Measurements from ENCODE around the gene CLSTN1.
A peak's percentile ranks its signal among the peaks of the same experiment; 100 is the strongest.

The CLSTN1 gene

DNA sequence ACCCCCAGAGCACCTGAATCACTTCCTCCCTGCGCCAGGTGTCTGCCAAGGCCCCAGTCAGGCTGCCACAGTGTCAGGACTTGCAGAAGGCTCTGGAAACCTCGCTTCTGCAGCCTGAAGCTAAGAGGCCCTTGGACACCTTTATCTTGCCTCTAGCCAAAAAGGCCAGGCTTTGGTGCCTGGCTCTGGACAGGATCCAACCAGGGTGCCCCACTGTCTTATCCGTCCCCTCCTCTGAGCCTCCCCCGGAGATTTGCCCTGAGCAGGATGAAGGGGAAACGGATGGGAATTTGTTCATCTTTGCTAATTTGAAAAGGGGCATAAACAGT, 12.8 kb upstream of the CLSTN1 start (continued):
- no peak for TF ChIP-seq PPARA (CRISPR knock-in tag; IDR thresholded peaks at IDR 0.05; ENCODE audit: borderline replicate concordance)
- no peak for TF ChIP-seq TCF4 (CRISPR knock-in tag; IDR thresholded peaks at IDR 0.05; ENCODE audit: borderline replicate concordance)
- TF ChIP-seq, protein P1, sequence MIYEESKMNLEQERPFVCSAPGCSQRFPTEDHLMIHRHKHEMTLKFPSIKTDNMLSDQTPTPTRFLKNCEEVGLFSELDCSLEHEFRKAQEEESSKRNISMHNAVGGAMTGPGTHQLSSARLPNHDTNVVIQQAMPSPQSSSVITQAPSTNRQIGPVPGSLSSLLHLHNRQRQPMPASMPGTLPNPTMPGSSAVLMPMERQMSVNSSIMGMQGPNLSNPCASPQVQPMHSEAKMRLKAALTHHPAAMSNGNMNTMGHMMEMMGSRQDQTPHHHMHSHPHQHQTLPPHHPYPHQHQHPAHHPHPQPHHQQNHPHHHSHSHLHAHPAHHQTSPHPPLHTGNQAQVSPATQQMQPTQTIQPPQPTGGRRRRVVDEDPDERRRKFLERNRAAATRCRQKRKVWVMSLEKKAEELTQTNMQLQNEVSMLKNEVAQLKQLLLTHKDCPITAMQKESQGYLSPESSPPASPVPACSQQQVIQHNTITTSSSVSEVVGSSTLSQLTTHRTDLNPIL (CRISPR knock-in tag; IDR thresholded peaks at IDR 0.05; ENCODE audit: low read depth): no peak
- TF ChIP-seq, protein P2, sequence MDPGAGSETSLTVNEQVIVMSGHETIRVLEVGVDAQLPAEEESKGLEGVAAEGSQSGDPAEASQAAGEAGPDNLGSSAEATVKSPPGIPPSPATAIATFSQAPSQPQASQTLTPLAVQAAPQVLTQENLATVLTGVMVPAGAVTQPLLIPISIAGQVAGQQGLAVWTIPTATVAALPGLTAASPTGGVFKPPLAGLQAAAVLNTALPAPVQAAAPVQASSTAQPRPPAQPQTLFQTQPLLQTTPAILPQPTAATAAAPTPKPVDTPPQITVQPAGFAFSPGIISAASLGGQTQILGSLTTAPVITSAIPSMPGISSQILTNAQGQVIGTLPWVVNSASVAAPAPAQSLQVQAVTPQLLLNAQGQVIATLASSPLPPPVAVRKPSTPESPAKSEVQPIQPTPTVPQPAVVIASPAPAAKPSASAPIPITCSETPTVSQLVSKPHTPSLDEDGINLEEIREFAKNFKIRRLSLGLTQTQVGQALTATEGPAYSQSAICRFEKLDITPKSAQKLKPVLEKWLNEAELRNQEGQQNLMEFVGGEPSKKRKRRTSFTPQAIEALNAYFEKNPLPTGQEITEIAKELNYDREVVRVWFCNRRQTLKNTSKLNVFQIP (CRISPR knock-in tag; IDR thresholded peaks at IDR 0.05; ENCODE audit: borderline replicate concordance, low read depth): no peak
- TF ChIP-seq ZFP3 (CRISPR knock-in tag; IDR thresholded peaks at IDR 0.05): no peak
- no peak for TF ChIP-seq GLIS3 (CRISPR knock-in tag; IDR thresholded peaks at IDR 0.05)
- TF ChIP-seq, protein P3, sequence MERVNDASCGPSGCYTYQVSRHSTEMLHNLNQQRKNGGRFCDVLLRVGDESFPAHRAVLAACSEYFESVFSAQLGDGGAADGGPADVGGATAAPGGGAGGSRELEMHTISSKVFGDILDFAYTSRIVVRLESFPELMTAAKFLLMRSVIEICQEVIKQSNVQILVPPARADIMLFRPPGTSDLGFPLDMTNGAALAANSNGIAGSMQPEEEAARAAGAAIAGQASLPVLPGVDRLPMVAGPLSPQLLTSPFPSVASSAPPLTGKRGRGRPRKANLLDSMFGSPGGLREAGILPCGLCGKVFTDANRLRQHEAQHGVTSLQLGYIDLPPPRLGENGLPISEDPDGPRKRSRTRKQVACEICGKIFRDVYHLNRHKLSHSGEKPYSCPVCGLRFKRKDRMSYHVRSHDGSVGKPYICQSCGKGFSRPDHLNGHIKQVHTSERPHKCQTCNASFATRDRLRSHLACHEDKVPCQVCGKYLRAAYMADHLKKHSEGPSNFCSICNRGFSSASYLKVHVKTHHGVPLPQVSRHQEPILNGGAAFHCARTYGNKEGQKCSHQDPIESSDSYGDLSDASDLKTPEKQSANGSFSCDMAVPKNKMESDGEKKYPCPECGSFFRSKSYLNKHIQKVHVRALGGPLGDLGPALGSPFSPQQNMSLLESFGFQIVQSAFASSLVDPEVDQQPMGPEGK (CRISPR knock-in tag; IDR thresholded peaks at IDR 0.05; ENCODE audit: borderline replicate concordance): no peak
- TF ChIP-seq OSR1 (CRISPR knock-in tag; IDR thresholded peaks at IDR 0.05): no peak
- TF ChIP-seq TOX (CRISPR knock-in tag; IDR thresholded peaks at IDR 0.05; ENCODE audit: borderline replicate concordance): no peak

DNA sequence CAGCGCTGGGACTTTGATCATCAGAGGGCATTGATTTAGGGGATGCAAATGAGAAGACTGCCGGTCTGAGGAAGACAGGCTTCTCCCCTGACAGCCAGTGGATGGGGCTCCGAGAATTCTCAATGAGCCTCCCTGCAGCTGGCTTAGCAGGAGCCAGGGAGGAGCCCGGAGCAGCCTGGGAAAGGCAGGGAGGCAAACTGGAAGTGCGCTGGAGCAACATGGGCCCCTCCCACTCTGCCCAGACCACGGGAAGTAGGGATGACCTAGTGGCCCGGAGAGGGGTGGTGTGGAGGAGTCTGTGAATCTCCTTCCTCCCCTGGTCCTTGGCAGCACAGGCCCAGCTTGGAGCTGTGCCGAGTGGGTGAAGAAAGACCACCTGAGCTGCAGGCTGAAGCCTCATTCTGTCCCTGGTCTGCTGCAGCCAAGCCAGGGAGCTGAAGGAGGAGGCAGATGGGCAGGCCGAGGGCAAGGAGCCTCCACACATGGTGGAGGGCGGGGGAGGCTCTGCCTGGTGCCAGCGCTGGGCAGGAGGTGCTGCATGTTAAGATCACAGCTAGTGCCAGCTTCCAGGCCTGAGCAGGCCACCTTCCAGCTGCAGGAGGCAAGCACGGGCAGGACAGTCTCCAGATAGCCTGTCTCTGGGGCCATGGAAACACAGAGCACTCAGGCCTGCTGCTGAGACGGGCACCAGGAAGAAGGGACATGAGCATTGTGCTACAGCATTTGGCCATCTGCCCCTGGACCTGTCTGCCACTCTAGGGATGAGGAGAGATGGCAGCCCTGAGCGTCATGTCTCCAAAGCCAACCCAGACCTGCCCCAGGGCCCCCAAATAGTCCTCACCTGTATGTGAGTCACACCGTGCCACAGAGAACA, 12.2 kb upstream of the CLSTN1 start:
- TF ChIP-seq BACH2 (CRISPR knock-in tag; IDR thresholded peaks at IDR 0.05; ENCODE audit: borderline replicate concordance) (no peak), CSDC2 (CRISPR knock-in tag; IDR thresholded peaks at IDR 0.05) (no peak), ISL1 (CRISPR knock-in tag; IDR thresholded peaks at IDR 0.05) (no peak), GLIS3 (CRISPR knock-in tag; IDR thresholded peaks at IDR 0.05) (no peak), SNAI2 (CRISPR knock-in tag; IDR thresholded peaks at IDR 0.05) (no peak), OSR1 (CRISPR knock-in tag; IDR thresholded peaks at IDR 0.05) (no peak), ZC3H10 (CRISPR knock-in tag; IDR thresholded peaks at IDR 0.05) (no peak), ZNF70 (CRISPR knock-in tag; IDR thresholded peaks at IDR 0.05) (no peak), ZFP3 (CRISPR knock-in tag; IDR thresholded peaks at IDR 0.05) (no peak), ZFP30 (CRISPR knock-in tag; IDR thresholded peaks at IDR 0.05) (no peak), TOX (CRISPR knock-in tag; IDR thresholded peaks at IDR 0.05; ENCODE audit: borderline replicate concordance) (no peak), TCF4 (CRISPR knock-in tag; IDR thresholded peaks at IDR 0.05; ENCODE audit: borderline replicate concordance) (no peak), ARNTL (CRISPR knock-in tag; IDR thresholded peaks at IDR 0.05; ENCODE audit: borderline replicate concordance, low read depth) (no peak), ZNF565 (CRISPR knock-in tag; conservative IDR thresholded peaks at IDR 0.05; ENCODE audit: low read depth) (no peak)
- TF ChIP-seq, protein P4, sequence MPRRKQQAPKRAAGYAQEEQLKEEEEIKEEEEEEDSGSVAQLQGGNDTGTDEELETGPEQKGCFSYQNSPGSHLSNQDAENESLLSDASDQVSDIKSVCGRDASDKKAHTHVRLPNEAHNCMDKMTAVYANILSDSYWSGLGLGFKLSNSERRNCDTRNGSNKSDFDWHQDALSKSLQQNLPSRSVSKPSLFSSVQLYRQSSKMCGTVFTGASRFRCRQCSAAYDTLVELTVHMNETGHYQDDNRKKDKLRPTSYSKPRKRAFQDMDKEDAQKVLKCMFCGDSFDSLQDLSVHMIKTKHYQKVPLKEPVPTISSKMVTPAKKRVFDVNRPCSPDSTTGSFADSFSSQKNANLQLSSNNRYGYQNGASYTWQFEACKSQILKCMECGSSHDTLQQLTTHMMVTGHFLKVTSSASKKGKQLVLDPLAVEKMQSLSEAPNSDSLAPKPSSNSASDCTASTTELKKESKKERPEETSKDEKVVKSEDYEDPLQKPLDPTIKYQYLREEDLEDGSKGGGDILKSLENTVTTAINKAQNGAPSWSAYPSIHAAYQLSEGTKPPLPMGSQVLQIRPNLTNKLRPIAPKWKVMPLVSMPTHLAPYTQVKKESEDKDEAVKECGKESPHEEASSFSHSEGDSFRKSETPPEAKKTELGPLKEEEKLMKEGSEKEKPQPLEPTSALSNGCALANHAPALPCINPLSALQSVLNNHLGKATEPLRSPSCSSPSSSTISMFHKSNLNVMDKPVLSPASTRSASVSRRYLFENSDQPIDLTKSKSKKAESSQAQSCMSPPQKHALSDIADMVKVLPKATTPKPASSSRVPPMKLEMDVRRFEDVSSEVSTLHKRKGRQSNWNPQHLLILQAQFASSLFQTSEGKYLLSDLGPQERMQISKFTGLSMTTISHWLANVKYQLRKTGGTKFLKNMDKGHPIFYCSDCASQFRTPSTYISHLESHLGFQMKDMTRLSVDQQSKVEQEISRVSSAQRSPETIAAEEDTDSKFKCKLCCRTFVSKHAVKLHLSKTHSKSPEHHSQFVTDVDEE (CRISPR knock-in tag; IDR thresholded peaks at IDR 0.05): no peak
- TF ChIP-seq, protein P2 (CRISPR knock-in tag; IDR thresholded peaks at IDR 0.05; ENCODE audit: borderline replicate concordance, low read depth): no peak
- TF ChIP-seq, protein P5, sequence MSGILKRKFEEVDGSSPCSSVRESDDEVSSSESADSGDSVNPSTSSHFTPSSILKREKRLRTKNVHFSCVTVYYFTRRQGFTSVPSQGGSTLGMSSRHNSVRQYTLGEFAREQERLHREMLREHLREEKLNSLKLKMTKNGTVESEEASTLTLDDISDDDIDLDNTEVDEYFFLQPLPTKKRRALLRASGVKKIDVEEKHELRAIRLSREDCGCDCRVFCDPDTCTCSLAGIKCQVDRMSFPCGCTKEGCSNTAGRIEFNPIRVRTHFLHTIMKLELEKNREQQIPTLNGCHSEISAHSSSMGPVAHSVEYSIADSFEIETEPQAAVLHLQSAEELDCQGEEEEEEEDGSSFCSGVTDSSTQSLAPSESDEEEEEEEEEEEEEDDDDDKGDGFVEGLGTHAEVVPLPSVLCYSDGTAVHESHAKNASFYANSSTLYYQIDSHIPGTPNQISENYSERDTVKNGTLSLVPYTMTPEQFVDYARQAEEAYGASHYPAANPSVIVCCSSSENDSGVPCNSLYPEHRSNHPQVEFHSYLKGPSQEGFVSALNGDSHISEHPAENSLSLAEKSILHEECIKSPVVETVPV (CRISPR knock-in tag; IDR thresholded peaks at IDR 0.05): no peak
- peak; percentile 38 for ATAC-seq
